DMS153 treated with DMSO at 0.1 percent for 48 hours (cell line): ENCODE data around the gene DPYSL4.
"Not testable (repeated sequence)": the region's sequence is repeated elsewhere in the genome, so short reads cannot be mapped to it uniquely, and the experiment has no call there.

Experiments
- DNase-seq: peaks from one replicate; lab custom pipeline; 2025; ENCODE audit not compliant: unreplicated experiment; lab: John Stamatoyannopoulos, UW

DPYSL4 gene

GRCh38 chr10:132149271-132149670, 37.5 kb upstream of the DPYSL4 start:
- DNase-seq: no peak

DNA sequence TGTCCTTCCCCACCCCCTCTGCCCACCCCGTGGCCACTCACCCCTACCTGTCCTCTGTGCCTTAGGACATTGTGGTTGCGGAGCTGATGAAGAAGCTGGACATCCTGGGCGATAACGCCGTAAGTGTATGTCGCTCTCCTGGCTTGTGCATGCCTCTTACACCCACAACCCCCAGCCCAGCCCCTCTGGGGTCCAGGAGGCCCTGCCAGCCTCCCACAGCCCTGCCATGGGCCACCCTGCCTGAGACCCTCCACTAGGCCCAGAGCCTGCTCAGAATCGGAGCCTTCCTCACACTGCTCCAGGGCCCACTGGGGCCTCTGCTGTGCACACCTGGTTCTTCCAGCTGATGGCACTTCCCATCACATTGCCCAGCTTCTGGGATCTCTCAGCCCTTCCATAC, 36.8 kb upstream of the DPYSL4 start:
- no peak for DNase-seq

DNA sequence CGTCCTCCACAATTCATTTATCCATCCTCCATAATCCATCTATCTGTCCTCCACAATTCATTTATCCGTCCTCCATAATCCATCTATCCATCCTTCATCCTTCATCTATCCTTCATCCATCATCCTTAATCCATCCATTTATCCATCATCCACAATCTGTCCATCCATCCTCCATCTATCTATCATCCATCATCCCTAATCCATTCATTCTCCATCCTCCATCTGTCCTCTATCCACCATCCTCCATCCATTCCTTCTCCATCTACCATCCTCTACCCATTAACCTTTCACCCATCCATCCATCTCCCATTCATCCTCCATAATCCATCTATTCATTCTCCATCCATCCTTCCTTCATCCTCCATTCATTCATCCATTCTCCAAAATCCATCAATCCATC, 36.0 kb upstream of the DPYSL4 start:
- DNase-seq: no peak

GRCh38 chr10:132151286-132151950, 35.3 kb upstream of the DPYSL4 start:
- no peak for DNase-seq

- no peak for DNase-seq
Measured at GRCh38 chr10:132151951-132152505, 34.7 kb upstream of the DPYSL4 start.

GRCh38 chr10:132152896-132153580, 33.7 kb upstream of the DPYSL4 start:
- no peak for DNase-seq

DNA sequence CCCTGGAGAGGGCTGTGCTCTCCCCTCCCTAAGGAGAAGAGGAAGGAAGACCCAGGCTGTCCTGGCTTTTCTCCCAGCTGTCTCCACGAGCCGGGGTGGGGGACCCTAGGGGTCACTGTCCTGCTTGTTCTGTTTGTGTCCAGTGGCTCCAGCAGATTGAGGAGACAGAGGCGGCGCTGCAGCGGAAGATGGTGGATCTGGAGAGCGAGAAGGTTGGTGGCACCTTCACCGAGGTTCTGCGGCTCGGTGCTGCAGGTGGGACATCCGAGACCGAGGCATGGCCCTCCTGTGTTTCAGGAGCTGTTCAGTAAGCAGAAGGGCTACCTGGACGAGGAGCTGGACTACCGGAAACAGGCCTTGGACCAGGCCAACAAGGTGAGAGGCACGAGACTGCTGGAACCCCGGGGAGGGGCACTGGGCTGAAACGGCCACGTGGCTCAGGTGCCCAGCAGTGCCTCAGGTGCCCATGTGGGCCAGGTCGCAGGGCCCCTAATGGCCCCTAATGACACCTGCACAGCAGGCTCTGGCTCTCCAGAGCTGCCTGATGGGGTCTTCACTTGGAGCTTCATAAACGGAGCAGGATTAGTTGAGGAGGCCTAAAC, 33.0 kb upstream of the DPYSL4 start:
- DNase-seq: no peak

- DNase-seq: no peak
Measured at GRCh38 chr10:132154440-132154839, 32.3 kb upstream of the DPYSL4 start.

GRCh38 chr10:132154931-132155330, 31.8 kb upstream of the DPYSL4 start:
- DNase-seq: no peak

DNA sequence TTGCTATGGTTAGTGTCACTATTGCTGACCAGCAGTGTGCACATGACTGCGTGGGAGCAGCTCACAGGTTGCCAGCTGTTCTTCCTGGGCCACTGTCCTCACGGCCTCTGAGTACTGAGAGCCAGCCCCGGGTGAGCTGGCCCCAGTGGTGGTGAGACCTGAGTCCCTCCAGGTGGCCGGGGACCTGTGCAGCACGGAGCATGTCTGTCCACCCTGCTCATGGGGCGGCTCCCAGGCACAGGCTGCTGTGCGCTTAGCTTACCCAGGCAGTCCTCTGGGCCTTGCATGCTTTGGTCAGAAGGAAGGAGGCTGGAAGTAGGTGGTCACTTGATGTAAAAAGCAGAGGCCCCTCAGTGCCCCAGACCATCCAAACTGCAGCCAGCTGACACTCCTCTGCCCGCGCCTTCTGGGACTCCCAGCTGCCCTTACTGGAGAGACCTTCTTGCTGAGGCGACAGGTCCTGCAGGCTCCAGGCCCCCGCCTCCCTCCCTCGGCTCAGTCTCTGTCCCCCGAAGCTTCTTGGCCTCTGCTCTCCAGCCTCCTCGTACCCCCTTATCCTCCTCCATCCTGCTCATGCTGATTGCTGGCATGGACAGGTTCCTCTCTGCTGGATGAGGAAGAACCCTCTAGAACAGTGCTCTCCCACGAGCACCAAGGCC, 30.9 kb upstream of the DPYSL4 start:
- DNase-seq: no peak

DNA sequence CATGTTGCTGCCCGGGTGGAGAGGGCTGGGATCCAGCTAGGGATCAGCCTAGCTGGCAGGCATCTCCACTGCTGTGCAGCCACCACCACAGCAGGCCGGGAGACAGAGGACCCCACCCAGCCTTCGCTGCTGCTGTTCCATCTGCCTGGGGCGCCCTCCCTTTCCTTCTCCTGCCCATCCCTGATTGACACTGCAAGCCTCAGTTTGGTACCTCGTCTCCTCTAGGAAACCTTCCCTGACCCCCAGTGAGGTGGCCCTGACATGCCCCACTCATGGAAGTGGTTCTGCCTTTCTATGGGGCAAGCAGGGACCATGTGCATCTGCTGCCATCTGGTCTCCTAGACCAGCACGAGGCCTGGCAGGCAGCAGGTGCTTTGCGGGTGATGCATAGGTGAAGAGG, 30.4 kb upstream of the DPYSL4 start:
- DNase-seq: no peak

GRCh38 chr10:132157101-132157500, 29.6 kb upstream of the DPYSL4 start:
- no peak for DNase-seq

GRCh38 chr10:132158122-132158741, 28.5 kb upstream of the DPYSL4 start:
- no peak for DNase-seq

- no peak for DNase-seq
Measured at GRCh38 chr10:132158823-132159222, 27.9 kb upstream of the DPYSL4 start.

- not testable (repeated sequence) for DNase-seq
Measured at GRCh38 chr10:132159302-132160230, 27.2 kb upstream of the DPYSL4 start.

DNA sequence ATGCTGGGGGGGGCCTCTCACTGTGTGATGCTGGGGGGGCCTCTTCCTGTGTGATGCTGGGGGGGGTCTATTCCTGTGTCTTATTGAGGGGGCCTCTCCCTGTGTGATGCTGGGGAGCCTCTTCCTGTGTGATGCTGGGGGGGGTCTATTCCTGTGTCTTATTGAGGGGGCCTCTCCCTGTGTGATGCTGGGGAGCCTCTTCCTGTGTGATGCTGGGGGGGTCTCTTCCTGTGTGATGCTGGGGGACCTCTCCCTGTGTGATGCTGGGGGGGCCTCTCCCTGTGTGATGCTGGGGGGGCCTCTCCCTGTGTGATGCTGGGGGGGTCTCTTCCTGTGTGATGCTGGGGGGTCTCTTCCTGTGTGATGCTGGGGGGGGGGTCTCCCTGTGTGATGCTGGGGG, 26.5 kb upstream of the DPYSL4 start:
- DNase-seq: not testable (repeated sequence)

DNA sequence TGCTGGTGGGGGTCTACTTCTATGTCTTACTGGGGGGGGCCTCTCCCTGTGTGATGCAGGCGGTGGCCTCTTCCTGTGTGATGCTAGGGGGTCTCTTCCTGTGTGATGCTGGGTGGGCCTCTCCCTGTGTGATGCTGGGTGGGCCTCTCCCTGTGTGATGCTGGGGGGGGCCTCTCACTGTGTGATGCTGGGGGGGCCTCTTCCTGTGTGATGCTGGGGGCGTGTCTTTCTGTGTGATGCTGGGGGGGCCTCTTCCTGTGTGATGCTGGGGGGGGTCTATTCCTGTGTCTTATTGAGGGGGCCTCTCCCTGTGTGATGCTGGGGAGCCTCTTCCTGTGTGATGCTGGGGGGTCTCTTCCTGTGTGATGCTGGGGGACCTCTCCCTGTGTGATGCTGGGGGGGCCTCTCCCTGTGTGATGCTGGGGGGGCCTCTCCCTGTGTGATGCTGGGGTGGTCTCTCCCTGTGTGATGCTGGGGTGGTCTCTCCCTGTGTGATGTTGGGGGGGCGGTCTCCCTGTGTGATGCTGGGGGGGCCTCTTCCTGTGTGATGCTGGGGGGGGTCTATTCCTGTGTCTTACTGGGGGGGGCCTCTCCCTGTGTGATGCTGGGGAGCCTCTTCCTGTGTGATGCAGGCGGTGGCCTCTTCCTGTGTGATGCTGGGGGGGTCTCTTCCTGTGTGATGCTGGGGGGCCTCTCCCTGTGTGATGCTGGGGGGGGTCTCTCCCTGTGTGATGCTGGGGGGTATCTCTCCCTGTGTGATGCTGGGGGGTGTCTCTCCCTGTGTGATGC, 25.7 kb upstream of the DPYSL4 start:
- DNase-seq: not testable (repeated sequence)

DNA sequence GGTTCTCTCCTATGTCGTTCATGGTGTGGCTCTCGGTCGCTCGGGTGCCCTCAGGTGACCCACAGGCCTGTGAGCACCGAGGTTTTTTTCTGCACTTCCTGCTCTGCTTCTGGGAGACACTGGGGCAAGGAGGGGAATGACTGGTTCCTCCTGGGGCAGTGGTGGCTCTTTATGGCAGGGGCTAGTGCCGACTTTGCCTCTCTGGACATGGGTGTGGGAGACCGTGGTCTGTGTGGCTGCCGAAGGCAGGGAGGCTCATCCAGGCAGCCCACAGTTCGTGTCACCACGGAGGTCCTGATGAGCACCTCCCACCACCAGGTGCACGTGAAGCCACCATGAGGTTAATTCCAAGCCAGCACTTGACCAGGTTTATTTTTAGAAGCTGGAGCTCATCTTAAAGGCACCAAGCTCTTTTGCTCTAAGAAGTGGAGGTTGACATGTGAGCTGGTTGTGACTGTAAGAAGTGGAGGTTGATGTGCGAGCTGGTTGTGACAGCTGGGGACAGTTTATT, 24.7 kb upstream of the DPYSL4 start:
- peak; percentile 18 for DNase-seq
